ENCODE results near the gene TMED4. TPM values are rescaled to one million over a fixed set of nuclear protein-coding genes. Genes with fewer than 3 reads are reported as not detected.

TMED4 gene
- total RNA-seq, result 100 to 1,000 TPM; 133 to 166 (median 153) TPM

DNA sequence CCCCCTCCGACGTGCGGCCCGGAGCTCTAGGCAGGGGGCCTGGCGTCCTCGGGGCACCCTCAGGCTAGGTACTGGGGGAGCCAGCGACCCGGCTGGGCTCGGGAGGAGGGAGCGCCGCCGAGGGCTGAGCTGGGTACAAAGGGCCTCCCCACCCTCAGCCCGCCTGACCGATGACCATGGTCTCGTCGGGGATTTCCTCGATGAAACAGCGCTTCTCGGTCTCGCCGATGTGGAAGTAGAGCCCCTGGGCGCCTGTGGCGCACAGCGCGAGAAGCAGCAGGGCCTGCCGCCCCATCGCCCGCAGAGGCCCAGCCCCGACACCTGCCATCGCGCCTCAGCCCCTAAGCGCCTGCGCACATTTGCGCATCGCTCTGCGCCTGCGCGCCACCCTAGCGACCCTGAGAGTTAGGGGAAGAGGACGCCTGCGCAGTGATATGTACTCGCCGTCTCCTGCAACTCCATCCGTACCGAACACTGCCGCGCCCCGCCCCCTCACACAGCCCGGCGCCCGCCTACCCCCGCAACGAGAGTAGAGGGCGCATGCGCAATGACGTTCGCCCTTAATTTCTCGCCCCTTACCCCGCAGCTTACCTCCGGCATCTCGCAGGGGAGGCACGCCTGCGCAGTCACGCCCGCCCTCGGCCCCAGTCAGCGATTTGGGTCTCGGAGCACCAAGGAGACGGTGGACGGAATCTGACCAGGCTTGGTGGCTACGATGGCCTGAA lies at the start of gene TMED4:
TSS of gene TMED4 (minus strand) at position 353 of the 725 bp plus-strand sequence. CDS start at position 328, 25 bp downstream.
- 0 to 1% methylated on average over 51 to 53 of the region's 71 CpGs for WGBS, 2 donors
- H3K4me3 ChIP-seq (ENCODE audit: low read depth, poor library complexity, severe bottlenecking), result peak within 1 kb of the TSS; percentile 83
- intact Hi-C loops (cut with DNase I; ENCODE audit: low total_unique reads), result no loop called here
- DNase-seq (ENCODE audit: low spot score in 2 of 2), result peak; percentile 99 to 100
- TF ChIP-seq, protein P1, sequence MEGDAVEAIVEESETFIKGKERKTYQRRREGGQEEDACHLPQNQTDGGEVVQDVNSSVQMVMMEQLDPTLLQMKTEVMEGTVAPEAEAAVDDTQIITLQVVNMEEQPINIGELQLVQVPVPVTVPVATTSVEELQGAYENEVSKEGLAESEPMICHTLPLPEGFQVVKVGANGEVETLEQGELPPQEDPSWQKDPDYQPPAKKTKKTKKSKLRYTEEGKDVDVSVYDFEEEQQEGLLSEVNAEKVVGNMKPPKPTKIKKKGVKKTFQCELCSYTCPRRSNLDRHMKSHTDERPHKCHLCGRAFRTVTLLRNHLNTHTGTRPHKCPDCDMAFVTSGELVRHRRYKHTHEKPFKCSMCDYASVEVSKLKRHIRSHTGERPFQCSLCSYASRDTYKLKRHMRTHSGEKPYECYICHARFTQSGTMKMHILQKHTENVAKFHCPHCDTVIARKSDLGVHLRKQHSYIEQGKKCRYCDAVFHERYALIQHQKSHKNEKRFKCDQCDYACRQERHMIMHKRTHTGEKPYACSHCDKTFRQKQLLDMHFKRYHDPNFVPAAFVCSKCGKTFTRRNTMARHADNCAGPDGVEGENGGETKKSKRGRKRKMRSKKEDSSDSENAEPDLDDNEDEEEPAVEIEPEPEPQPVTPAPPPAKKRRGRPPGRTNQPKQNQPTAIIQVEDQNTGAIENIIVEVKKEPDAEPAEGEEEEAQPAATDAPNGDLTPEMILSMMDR (IDR thresholded peaks at IDR 0.05), result no peak
- peak in 1 of 2 donors; percentile 69 for TF ChIP-seq POLR2A (IDR thresholded peaks at IDR 0.05)

GRCh38 chr7:44631458-44632115 lies 49.6 kb upstream of the TMED4 start:
- TF ChIP-seq POLR2A (IDR thresholded peaks at IDR 0.05), result no peak
- TF ChIP-seq, protein P1 (IDR thresholded peaks at IDR 0.05), result no peak
- WGBS, 2 donors, result 70 to 72% methylated on average over 6 of the region's 6 CpGs
- no peak overlapping the region for H3K4me3 ChIP-seq (ENCODE audit: low read depth, poor library complexity, severe bottlenecking)
- no peak for DNase-seq (ENCODE audit: low spot score in 2 of 2)
- intact Hi-C loops (cut with DNase I; ENCODE audit: low total_unique reads), result loop anchor here (1.0 kb wide), 1 partner anchor 23 kb away; no protein-coding TSS in a partner anchor

DNA sequence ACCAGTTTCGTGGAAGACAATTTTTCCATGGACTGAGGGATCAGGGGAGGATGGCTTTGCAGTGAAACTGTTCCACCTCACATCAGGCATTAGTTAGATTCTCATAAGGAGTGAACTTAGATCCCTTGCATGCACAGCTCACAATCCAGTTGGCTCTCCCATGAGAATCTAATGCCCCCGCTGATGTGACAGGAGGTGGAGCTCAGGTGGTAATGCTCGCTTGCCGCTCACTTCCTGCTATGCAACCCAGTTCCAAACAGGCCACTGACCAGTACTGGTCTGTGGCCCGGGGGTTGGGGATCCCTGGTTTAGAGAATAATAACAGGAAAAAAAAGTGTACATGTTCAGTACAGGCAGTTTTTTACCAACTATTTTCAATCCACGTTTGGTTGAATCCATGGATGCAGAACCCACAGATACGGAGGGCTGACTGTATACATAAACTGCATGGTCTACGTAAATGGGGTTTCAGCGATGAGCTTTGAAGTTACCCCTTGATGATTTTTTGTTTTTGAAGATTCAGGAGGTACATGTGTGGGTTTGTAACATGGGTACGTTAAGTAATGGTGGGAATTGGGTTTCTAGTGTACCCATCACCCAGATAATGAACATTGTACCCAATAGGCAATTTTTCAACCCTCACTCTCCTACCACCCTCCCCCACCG lies 48.9 kb upstream of the TMED4 start:
- TF ChIP-seq, protein P1 (IDR thresholded peaks at IDR 0.05), result no peak
- TF ChIP-seq POLR2A (IDR thresholded peaks at IDR 0.05), result no peak
- WGBS, 2 donors, result 87 to 89% methylated on average over 11 of the region's 11 CpGs
- intact Hi-C loops (cut with DNase I; ENCODE audit: low total_unique reads), result loop anchor here (1.0 kb wide), 1 partner anchor 23 kb away; no protein-coding TSS in a partner anchor
- DNase-seq (ENCODE audit: low spot score in 2 of 2), result no peak
- H3K4me3 ChIP-seq (ENCODE audit: low read depth, poor library complexity, severe bottlenecking), result no peak overlapping the region

GRCh38 chr7:44629829-44630522 lies 47.9 kb upstream of the TMED4 start:
- intact Hi-C loops (cut with DNase I; ENCODE audit: low total_unique reads), result no loop called here
- 74 to 86% methylated on average over 13 of the region's 13 CpGs for WGBS, 2 donors
- no peak for TF ChIP-seq POLR2A (IDR thresholded peaks at IDR 0.05)
- TF ChIP-seq, protein P1 (IDR thresholded peaks at IDR 0.05), result no peak
- H3K4me3 ChIP-seq (ENCODE audit: low read depth, poor library complexity, severe bottlenecking), result no peak overlapping the region
- DNase-seq (ENCODE audit: low spot score in 2 of 2), result no peak

GRCh38 chr7:44626620-44627019 lies 44.6 kb upstream of the TMED4 start:
- no peak overlapping the region for H3K4me3 ChIP-seq (ENCODE audit: low read depth, poor library complexity, severe bottlenecking)
- WGBS, 2 donors, result 42 to 54% methylated on average over 4 of the region's 4 CpGs
- TF ChIP-seq, protein P1 (IDR thresholded peaks at IDR 0.05), result no peak
- no peak for TF ChIP-seq POLR2A (IDR thresholded peaks at IDR 0.05)
- no peak for DNase-seq (ENCODE audit: low spot score in 2 of 2)
- intact Hi-C loops (cut with DNase I; ENCODE audit: low total_unique reads), result no loop called here

Measured in lower leg skin (tissue), 4 donors.